ENCODE measurements around the gene PRCD.

- TF ChIP-seq EZH2phosphoT487 (IDR thresholded peaks at IDR 0.05; ENCODE audit: borderline replicate concordance, low read depth) = no peak
- no peak for TF ChIP-seq POLR2AphosphoS5 (IDR thresholded peaks at IDR 0.05; ENCODE audit: low read depth, low read length)
- no peak for TF ChIP-seq REST (IDR thresholded peaks at IDR 0.05; ENCODE audit: low read depth, low read length)
- TF ChIP-seq, protein P1, sequence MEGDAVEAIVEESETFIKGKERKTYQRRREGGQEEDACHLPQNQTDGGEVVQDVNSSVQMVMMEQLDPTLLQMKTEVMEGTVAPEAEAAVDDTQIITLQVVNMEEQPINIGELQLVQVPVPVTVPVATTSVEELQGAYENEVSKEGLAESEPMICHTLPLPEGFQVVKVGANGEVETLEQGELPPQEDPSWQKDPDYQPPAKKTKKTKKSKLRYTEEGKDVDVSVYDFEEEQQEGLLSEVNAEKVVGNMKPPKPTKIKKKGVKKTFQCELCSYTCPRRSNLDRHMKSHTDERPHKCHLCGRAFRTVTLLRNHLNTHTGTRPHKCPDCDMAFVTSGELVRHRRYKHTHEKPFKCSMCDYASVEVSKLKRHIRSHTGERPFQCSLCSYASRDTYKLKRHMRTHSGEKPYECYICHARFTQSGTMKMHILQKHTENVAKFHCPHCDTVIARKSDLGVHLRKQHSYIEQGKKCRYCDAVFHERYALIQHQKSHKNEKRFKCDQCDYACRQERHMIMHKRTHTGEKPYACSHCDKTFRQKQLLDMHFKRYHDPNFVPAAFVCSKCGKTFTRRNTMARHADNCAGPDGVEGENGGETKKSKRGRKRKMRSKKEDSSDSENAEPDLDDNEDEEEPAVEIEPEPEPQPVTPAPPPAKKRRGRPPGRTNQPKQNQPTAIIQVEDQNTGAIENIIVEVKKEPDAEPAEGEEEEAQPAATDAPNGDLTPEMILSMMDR (IDR thresholded peaks at IDR 0.05) = no peak
- no peak for TF ChIP-seq MEF2A (IDR thresholded peaks at IDR 0.05; ENCODE audit: borderline replicate concordance, low read depth)
Measured at GRCh38 chr17:76534831-76535732, 4.8 kb upstream of the PRCD start.

Data from SK-N-SH (cell line).